Activated T-helper 9 cell treated with anti-CD3 and anti-CD28 coated beads, Interleukin-2, amount 50 U/mL, for 16 hours (primary cell): Measurements from ENCODE around the gene AUH.

ENCODE experiments used
- DNase-seq: peaks from one replicate; pipeline ENCODE4 v3.0.0-alpha.2; 2020; ENCODE audit warnings: low read depth

The AUH gene

DNA sequence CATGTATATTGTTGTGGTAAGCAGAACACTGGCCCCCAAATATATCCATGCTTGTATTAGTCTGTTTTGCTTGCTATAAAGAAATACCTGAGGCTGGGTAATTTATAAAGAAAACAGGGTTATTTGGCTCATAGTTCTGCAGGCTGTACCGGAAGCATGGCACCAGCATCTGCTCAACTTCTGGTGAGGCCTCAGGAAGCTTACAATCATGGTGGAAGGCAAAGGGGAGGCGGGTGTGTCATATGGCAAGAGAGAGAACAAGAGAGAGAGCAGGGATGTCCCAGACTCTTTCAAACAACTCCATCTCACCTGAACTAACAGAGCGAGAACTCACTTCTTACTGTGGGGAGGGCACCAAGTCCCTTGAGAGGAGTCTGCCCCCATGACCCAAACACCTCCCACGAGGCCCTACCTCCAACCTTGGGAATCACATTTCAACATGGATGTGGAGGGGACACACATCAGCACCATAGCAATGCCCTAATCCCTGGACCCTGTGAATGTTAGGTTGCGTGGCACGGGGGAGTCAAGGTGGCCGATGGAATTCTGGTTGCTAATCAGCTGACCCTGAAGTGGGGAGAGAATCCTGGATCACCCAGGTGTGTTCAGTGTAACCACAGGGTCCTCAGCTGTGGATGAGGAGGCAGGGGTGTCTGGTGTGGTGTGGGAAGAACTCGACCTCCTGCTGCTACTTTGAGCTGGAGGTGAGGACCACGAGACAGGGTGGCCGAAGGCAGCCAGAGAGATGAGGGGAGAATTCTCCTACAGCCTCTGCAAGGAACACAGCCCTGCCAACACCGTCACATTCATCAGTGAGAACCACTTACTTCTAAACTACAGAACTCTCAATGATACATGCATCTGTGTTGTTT is 172.8 kb downstream of the AUH start:
- DNase-seq, result no peak

- DNase-seq, result no peak
Observed at GRCh38 chr9:91187965-91188344, 173.8 kb downstream of the AUH start.

- no peak for DNase-seq
Observed at GRCh38 chr9:91187311-91187964, 174.3 kb downstream of the AUH start.

GRCh38 chr9:91186632-91187108 is 175.0 kb downstream of the AUH start:
- DNase-seq, result no peak

DNA sequence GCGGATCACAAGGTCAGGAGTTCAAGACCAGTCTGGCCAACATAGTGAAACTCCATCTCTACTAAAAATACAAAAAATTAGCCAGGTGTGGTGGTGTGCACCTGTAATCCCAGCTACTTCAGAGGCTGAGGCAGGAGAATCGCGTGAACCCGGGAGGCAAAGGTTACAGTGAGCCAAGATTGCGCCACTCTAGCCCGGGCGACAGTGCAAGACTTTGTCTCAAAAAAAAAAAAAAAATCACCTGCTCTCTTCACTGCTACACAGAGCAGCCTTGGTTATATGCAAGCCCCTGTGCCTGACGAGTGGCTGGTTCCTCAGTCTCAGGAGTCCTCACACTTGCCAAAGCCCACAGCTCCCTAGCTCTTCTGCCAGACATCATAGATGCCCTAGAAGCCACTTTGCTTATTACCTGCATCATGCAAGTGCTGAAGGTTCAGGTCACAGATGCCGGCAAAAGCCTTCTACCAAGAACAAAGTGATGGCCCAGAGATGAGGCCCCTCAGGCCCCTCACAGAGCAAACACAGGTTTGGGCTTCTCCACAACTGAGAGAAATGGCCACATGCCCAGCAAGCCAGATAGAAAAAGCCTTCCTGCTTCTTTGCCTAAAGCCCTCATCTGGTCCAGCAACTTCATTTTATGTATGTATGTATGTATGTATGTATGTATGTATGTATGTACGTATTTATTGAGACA is 176.4 kb downstream of the AUH start:
- DNase-seq, result no peak

GRCh38 chr9:91182429-91183225 is 179.1 kb downstream of the AUH start:
- DNase-seq, result no peak

GRCh38 chr9:91181541-91181940 is 180.2 kb downstream of the AUH start:
- DNase-seq, result no peak

- DNase-seq, result no peak
Observed at GRCh38 chr9:91180930-91181268, 180.8 kb downstream of the AUH start.

GRCh38 chr9:91180240-91180929 is 181.3 kb downstream of the AUH start:
- DNase-seq, result no peak

GRCh38 chr9:91179237-91180138 is 182.2 kb downstream of the AUH start:
- DNase-seq, result no peak

DNA sequence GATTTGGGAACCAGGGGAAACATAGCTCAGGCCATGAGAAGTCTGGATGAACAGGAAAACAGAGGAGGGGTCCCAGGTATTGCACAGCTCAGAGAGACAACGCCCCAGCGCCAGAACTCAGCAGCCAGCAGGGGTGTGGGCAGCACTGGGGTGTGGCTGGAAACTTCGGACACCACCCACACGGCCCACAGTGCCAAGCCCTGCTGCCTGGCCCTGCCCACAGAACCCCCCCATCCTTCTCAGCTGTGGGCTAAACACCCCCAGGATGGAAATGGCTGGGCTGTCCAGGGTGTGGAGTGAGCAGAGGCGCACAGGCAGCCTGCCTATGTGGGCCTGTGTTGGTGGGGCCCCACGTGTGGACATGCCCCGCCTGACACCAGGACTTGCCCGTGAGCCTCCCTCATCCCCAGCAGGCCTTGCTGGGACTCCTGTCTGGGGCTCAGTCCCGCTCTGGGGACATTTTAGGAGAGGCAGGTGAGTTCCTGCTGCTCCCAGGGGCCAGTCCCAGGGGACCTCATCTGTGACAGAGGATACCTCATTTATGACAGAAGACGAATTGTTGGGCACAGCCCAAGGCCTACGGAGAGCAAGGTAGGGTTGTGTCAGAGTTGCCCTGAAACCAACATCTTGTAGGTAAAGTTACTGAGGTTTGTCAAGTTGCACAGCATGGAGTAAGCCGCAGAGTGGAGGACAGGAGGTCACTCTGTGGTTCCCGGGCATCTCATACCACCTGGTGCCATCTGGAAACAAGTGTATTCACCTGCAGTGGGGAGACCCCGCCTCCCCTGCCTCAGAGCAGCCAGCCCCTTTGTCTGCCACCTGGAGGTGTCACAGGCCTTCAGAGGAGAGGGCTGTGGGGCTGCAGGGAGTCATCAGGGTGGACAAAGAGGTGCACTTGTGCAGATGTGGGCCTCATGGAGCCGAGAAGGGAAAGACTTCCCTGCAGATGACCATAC is 183.2 kb downstream of the AUH start:
- no peak for DNase-seq

DNA sequence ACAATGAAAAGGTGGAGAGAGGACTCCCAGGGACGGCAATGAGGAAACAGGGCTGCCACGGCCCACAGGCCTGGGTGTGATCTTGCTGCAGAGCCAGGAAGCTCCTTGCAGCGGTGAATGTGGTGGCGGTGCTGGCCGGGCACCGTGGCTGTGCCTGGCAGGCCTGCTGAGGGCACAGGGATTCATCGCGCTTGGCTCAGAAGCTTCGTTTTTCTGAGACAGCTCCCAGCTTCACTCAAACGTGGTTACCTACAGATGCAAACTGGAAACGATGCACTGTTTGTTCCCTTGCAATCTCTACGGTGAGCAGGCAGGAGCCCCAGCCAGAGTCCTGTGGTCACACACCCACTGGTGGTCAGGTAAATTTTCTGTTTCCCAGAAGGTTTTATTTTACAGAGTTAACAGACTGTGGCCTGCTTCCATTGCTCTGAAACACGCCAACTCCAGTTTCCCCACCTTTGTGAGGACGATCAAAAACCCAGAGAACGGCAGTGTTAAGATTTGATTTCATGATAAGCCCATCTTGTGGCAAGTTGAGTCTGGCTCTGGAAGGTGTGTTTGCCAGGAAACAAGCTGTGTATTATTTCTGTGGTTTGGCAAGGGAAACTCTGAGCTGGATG is 183.9 kb downstream of the AUH start:
- DNase-seq, result no peak

- no peak for DNase-seq
Observed at GRCh38 chr9:91177081-91177480, 184.6 kb downstream of the AUH start.

- no peak for DNase-seq
Observed at GRCh38 chr9:91176426-91176825, 185.3 kb downstream of the AUH start.

DNA sequence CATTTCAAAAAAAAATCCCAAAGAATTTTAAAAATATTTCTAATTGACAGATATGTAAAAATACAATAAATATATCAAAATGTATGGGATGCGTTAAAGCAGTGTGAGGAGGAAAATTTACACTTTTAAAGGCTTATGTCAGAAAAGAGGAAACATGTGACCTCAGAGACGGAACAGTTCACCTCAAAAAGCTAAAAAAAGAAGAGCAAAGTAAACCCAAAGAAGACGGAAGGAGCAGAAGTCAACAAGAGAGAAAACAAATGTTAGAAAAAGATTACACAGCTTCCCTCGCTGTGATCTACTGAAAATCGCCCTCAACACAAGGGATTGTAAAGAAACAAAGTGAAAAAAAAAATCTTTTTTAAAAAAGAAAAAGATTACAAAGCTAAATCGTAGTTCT is 186.9 kb downstream of the AUH start:
- DNase-seq, result no peak

GRCh38 chr9:91172329-91172728 is 189.4 kb downstream of the AUH start:
- no peak for DNase-seq

DNA sequence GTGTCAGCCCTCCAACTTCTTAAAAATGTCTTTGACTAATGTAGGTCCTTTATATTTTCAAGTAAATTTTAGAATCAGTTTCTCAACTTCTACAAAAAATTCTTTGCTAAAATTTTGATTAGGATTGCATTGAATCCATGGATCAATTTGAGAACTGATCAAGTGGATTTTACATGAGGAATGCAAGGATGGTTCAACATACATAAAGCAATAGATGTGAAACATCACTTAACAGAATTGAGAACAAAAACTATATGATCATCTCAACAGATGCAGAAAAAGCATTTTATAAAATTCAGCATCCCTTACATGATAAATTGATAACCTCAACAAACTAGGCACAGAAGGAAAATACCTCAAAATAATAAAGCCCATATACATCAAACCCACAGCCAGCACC is 190.8 kb downstream of the AUH start:
- no peak for DNase-seq

DNA sequence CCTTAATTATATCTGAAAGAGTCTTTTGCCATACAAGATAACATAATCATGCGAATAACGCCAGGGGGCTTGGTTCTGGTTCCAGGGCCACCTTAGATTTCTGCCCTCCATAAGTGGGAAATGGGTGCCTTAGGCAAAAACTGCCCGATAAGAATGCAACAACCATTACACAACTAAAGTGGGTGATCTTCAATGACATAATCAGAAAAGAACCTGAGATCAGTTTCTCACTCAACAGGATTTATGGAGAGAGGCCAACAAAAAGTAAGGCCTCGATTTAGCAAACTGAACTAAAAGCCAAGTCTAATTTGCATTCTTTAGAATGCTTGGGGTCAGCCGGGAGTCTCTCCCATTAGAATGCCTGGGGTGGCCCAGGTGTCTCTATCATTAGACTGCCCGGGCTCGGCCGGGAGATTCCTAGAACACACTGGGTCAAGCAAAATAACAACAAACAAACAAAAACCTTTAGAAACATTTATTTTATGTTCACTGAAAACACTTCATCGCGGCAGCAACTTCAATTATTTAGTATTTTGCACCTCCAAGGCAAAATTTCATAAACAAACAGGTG is 194.8 kb downstream of the AUH start:
- no peak for DNase-seq
